ENCODE data around the gene KLF12. TPM values are rescaled to one million over a fixed set of nuclear protein-coding genes. Genes with fewer than 3 reads are reported as not detected.

KLF12 gene
- total RNA-seq, 1 experiment from 2014 or later: not detected

GRCh38 chr13:74107598-74107997, 26.6 kb downstream of the KLF12 start:
- no peak for DNase-seq (ENCODE audit: low spot score)
- in situ Hi-C loops (cut with HindIII; ENCODE audit: low sequenced_read_pairs): no loop called here

DNA sequence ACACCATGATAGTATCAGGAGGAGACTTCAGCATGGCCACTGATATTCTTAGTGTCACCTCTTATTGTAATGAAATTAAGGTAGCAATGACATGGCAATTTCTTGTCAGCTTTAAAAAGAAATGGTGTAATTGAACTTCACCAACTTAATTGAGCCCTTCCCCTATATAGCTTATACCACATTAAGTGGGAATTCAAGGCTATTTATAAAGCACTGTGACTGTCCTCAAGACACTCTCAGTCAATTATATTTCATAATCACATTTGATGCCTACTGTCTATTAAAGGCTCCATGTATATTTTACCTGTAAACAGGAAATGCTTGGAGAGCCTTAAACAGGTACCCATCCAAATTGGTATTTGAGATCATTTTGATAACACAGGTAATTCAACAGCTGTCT, 28.3 kb downstream of the KLF12 start:
- in situ Hi-C loops (cut with HindIII; ENCODE audit: low sequenced_read_pairs): no loop called here
- no peak for DNase-seq (ENCODE audit: low spot score)

DNA sequence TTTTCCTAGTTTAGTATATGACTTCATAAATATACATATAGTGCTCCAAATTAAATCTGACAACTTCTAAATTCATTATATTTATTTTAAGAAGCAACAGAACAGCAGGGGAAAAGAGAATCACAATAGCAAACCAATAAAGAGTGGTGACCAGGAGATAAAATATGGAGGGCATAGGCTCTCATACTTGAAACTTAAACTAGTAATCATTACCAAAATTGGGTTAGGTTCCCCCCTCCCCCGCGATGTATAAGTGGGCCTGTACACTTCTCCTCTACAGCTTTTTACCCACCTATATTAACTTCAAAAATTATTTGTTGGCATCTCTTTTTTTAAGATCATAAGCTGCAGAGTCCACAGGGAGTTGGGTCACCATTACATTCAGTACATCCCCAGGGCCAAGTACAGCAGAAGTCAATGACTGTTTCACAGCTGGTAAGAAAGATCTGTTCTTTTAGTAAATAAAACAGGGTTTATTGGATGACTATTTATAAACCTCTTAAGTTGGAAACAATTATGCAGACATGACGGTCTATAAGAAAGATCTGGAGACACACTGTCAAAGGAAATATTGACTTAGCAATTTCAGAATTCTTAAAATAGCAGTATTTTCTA, 29.4 kb downstream of the KLF12 start:
- in situ Hi-C loops (cut with HindIII; ENCODE audit: low sequenced_read_pairs): no loop called here
- no peak for DNase-seq (ENCODE audit: low spot score)

DNA sequence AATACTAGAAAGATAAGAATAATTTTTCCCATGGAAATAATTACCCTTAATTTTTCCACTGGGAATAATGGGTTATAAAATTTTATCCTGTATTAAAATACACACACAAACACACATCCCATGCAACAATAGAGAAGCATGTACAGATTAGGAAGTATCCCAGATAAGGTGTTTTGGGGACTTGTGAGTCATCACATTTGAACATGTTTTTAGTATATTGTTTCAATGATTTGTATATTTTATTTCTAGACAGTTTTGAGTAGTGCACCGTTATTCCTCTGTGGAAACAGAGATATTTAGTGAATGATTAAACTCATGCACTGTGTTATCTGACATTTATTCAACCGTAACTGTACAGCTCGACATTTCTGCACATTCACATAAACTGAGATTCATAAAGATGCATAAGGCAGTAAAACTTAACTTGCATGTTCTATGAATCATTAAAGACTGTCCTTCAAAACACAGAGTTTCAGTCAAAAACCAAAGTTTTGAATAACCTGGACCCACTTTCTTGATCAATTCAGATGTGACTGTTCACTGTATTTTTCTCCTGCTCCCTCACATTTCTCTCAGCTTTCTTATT, 30.1 kb downstream of the KLF12 start:
- in situ Hi-C loops (cut with HindIII; ENCODE audit: low sequenced_read_pairs): no loop called here
- no peak for DNase-seq (ENCODE audit: low spot score)

DNA sequence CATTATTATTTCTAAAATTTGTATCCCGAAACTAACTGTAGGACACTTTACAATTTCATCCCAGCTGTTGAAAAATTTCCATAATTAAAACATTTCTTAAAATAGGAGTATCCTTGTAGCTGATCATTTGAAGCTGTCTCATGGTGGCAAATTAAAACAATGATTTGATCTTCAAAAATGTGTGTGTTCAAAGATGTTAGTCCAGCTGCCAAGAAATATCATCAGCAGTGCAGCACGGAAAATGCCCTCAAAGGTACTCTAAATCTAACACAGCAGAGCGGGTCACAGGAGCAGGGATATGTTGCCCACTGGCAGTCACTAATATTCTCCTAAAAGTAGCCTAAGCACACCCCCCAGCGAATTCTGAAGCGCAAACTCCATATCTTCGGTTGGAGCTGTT, 31.0 kb downstream of the KLF12 start:
- in situ Hi-C loops (cut with HindIII; ENCODE audit: low sequenced_read_pairs): no loop called here
- DNase-seq (ENCODE audit: low spot score): no peak

GRCh38 chr13:74102691-74103090, 31.5 kb downstream of the KLF12 start:
- in situ Hi-C loops (cut with HindIII; ENCODE audit: low sequenced_read_pairs): no loop called here
- no peak for DNase-seq (ENCODE audit: low spot score)

DNA sequence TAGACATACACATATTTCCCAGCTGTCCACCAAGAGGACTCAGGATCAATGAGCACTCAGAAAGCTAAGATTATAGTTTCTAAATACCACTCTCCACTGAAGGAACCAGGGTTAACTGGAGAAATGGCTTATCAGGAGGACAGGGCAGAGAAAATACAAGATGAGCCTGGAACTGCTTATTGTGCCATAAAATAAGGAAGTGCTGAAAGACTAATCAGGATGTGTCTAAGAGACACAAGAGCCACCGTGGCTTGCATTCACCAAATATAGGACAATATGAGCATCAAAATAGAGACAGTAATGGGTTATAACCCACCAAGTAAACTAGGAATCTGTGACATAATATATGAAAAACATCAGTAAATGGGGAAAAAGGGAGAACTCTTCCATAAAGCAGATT, 32.8 kb downstream of the KLF12 start:
- in situ Hi-C loops (cut with HindIII; ENCODE audit: low sequenced_read_pairs): no loop called here

GRCh38 chr13:74098077-74098476, 36.1 kb downstream of the KLF12 start:
- no peak for DNase-seq (ENCODE audit: low spot score)
- in situ Hi-C loops (cut with HindIII; ENCODE audit: low sequenced_read_pairs): no loop called here

More for the DNA sequence above, 32.8 kb downstream of the KLF12 start:
- DNase-seq (ENCODE audit: low spot score): no peak

- in situ Hi-C loops (cut with HindIII; ENCODE audit: low sequenced_read_pairs): no loop called here
- no peak for DNase-seq (ENCODE audit: low spot score)
Observed at GRCh38 chr13:74097116-74097515, 37.1 kb downstream of the KLF12 start.

- in situ Hi-C loops (cut with HindIII; ENCODE audit: low sequenced_read_pairs): no loop called here
- DNase-seq (ENCODE audit: low spot score): no peak
Observed at GRCh38 chr13:74093691-74094090, 40.5 kb downstream of the KLF12 start.

DNA sequence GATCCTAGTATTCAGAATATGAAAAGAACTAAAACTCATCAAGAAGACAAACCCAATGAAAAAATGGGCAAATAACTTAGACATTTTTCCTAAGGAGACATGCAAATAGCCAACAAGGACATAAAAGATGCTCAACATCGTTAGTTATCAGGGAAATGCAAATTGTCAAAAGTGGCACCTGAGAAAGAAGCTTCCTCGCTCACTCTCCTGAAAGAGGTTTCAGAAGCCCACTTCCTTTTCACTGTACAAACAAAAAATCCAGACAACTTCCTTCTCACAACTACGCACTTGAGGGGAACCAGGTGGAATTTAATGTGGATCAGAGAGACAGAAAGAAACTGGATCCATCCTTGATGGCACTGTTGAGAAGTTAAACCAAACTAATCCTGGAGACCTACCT, 41.5 kb downstream of the KLF12 start:
- DNase-seq (ENCODE audit: low spot score): no peak
- in situ Hi-C loops (cut with HindIII; ENCODE audit: low sequenced_read_pairs): no loop called here

DNA sequence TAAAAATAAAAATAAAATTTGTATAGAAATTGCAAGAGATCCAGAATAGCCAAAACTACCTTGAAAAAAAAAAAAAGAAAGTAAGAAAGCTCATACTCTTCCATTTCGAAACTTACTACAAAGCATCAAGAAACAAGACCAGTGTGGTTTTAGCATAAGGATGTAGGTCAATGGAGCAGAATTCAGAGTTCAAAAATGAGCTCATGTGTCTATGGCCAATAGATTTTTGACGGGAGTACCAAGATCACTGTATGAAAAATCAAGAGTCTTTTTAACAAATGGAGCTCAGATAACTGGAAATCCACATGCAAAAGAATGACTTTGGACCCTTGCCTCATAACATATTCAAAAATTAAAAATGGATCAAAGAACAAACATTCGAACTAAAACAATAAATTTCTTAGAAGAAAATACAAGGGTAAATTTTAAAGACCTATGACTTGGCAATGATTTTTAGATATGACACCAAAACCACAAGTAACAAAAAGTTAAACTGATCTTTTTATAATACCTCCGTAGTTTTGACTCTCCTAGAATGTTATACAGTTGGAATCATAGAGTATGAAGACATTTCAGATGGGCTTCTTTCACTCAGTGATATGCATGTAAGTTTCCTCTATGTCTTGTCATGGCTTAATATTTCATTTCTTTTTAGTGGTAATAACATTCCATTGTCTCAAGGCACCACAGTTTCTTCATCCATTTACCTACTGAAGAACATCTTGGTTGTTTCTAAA, 43.2 kb downstream of the KLF12 start:
- in situ Hi-C loops (cut with HindIII; ENCODE audit: low sequenced_read_pairs): no loop called here
- DNase-seq (ENCODE audit: low spot score): no peak

DNA sequence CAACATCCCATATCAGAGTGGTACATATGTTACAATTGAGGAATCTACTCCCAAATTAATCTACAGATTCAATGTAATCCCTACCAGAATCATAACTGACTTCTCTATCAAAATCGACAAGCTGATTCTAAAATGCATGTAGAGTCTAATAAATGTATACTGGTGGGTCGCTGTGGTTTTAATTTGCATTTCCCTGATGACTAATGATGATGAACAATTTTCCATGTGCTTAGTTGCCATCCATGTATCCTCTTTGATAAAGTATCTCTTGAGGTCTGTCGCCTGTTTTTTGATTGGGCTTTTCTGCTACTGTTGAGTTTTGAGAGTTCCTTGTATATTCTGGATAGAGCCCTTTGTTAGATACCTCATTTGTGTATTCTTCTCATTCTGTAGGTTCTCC, 43.8 kb downstream of the KLF12 start:
- DNase-seq (ENCODE audit: low spot score): no peak
- in situ Hi-C loops (cut with HindIII; ENCODE audit: low sequenced_read_pairs): no loop called here

DNA sequence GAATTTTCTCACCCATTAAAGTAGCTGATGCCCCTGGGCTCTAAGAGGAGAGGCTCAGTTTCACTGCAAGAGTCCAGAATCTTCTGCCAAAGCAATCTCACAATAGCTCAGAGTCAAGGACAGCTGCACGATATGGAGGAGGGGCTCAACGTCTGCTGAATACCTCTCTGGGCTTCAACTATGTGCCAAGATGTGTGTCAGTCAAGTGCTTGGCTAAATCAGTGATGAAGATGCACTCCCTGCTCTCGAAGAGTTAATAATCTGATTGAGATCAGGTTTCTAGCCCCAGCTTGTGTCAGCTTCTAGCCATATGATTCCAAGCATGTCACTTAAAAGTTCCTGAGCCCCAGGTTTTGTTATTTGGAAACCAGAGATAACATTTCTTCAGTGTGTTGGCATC, 46.8 kb downstream of the KLF12 start:
- in situ Hi-C loops (cut with HindIII; ENCODE audit: low sequenced_read_pairs): no loop called here
- DNase-seq (ENCODE audit: low spot score): no peak

Measured in G401 (cell line).